SK-N-SH (cell line): ENCODE results near the gene NEURL2.
"Not testable (repeated sequence)": the region's sequence is repeated elsewhere in the genome, so short reads cannot be mapped to it uniquely, and the experiment has no call there.

Source experiments
- FOXM1 ChIP-seq: IDR thresholded peaks from 2 replicates; pipeline ENCODE4 v1.4.0; 2012; ENCODE audit warnings: low read depth, mild to moderate bottlenecking
- YY1 ChIP-seq: IDR thresholded peaks from 2 replicates; pipeline ENCODE4 v1.4.0; 2012; ENCODE audit warnings: low read depth, mild to moderate bottlenecking

- TF ChIP-seq YY1, FOXM1: not testable (repeated sequence)
Measured at GRCh38 chr20:45901332-45901731, 10.3 kb upstream of the NEURL2 start.
